HepG2 (cell line): ENCODE results near the gene DPH1. TPM values are rescaled to one million over a fixed set of nuclear protein-coding genes. Genes with fewer than 3 reads are reported as not detected.

Experiments used
- CHD4 ChIP-seq: fragments of 200-600 bp; sonication (generic); IDR thresholded peaks from 2 replicates; pipeline ENCODE4 v1.7.0; 2017; ENCODE audit warnings: mild to moderate bottlenecking, low read length, borderline replicate concordance
- FUBP1 ChIP-seq: sonication (generic); formaldehyde crosslinking; IDR thresholded peaks from 2 replicates; pipeline ENCODE4 v1.5.1; 2020; ENCODE audit warnings: missing genetic modification reagents, mild to moderate bottlenecking, borderline replicate concordance
- MBNL3 ChIP-seq: fragments of 250-450 bp; sonication (Bioruptor Pico); conservative IDR thresholded peaks from 2 replicates; pipeline ENCODE4 v1.8.0; 2022; ENCODE audit warnings: mild to moderate bottlenecking, inconsistent platforms
- MNT ChIP-seq: fragments of 450-650 bp; IDR thresholded peaks from 2 replicates; pipeline ENCODE4 v1.6.1; 2016
- MYPOP ChIP-seq: sonication (generic); formaldehyde crosslinking; IDR thresholded peaks from 2 replicates; pipeline ENCODE4 v1.8.1; 2023; ENCODE audit warnings: mild to moderate bottlenecking, moderate library complexity, missing genetic modification reagents
- NFKB2 ChIP-seq: sonication (generic); formaldehyde crosslinking; IDR thresholded peaks from 2 replicates; pipeline ENCODE4 v1.4.0; 2020; ENCODE audit warnings: missing genetic modification reagents, borderline replicate concordance
- NFKBIZ ChIP-seq: IDR thresholded peaks from 2 replicates; pipeline ENCODE4 v1.6.1; 2018; ENCODE audit warnings: missing genetic modification reagents, missing compliant biosample characterization
- PCBP2 ChIP-seq: fragments of 200-400 bp; formaldehyde crosslinking; optimal IDR thresholded peaks from 2 replicates; pipeline ENCODE3; 2018; ENCODE audit warnings: low read length, low read depth; ENCODE audit not compliant: poor library complexity, severe bottlenecking
- POLR2A ChIP-seq, 2 experiments: IDR thresholded peaks; 2 replicates each; pipeline ENCODE4 v1.6.1; 2011; ENCODE audit warnings: low read depth in 2 of 2, low read length in 2 of 2, mild to moderate bottlenecking in 1 of 2, moderate library complexity in 1 of 2; ENCODE audit not compliant: insufficient read depth in 1 of 2
- SYNCRIP ChIP-seq: fragments of 200-400 bp; formaldehyde crosslinking; IDR thresholded peaks from 2 replicates; pipeline ENCODE4 v1.6.1; 2018; ENCODE audit warnings: mild to moderate bottlenecking, low read depth, low read length; ENCODE audit not compliant: insufficient read depth
- ZBTB44 ChIP-seq: sonication (generic); formaldehyde crosslinking; IDR thresholded peaks from 2 replicates; pipeline ENCODE4 v1.4.0; 2020; ENCODE audit warnings: missing genetic modification reagents
- ZNF205 ChIP-seq: IDR thresholded peaks from 2 replicates; pipeline ENCODE4 v1.6.1; 2018; ENCODE audit warnings: missing biosample characterization, missing genetic modification reagents
- ZNF329 ChIP-seq: sonication (generic); formaldehyde crosslinking; IDR thresholded peaks from 2 replicates; pipeline ENCODE4 v1.9.0; 2021; ENCODE audit warnings: low read depth, mild to moderate bottlenecking, missing genetic modification reagents
- ZNF337 ChIP-seq: sonication (generic); formaldehyde crosslinking; IDR thresholded peaks from 2 replicates; pipeline ENCODE4 v1.5.1; 2020; ENCODE audit warnings: missing genetic modification reagents, low read depth, mild to moderate bottlenecking, borderline replicate concordance
- ZZZ3 ChIP-seq: sonication (generic); formaldehyde crosslinking; IDR thresholded peaks from 2 replicates; pipeline ENCODE4 v1.4.0; 2020; ENCODE audit warnings: missing genetic modification reagents, mild to moderate bottlenecking, borderline replicate concordance
- polyA plus RNA-seq, 8 experiments: library from polyadenylated mRNA; depleted of rRNA in 3 of 8; stranded (reverse) in 7 of 8; unstranded in 1 of 8; fragments of >200 nt; fragmentation: Illumina TruSeq in 4 of 8; extraction: Trizol in 4 of 8; gene quantifications; 2 replicates each; pipeline versions ENCODE4 v1.2.1 to v1.2.3, GENCODE V29; 2011 to 2016; ENCODE audit warnings: low read depth in 4 of 8, missing spikeins in 1 of 8, mixed read lengths in 1 of 8; ENCODE audit not compliant: insufficient read depth in 1 of 8
- total RNA-seq, 5 experiments: library from RNA; depleted of rRNA; stranded (reverse); fragments of >200 nt; fragmentation: Illumina TruSeq; extraction: Trizol; gene quantifications; 2 replicates each; pipeline ENCODE4 v1.2.3, GENCODE V29; 2016; ENCODE audit warnings: low read depth in 1 of 5
- TF ChIP-seq, protein P1 (sequence below): sonication (generic); formaldehyde crosslinking; IDR thresholded peaks from 2 replicates; pipeline ENCODE4 v1.4.0; 2020; ENCODE audit warnings: missing genetic modification reagents

DPH1 gene
- total and polyA plus RNA-seq, 2 of the 13 experiments (the other 11 are each of a cell fraction or from before 2014, with no cell fraction given) = 25.3 to 42.8 TPM

GRCh38 chr17:2041561-2042389, 11.8 kb downstream of the DPH1 start, which contains the start of gene OVCA2 (continued):
- TF ChIP-seq SYNCRIP (no peak), ZBTB44 (no peak), NFKB2 (CRISPR knock-in tag) (peak; percentile 79; the same call in 1 of the 2 replicates), ZNF337 (CRISPR knock-in tag) (0 out of 2 replicates have a peak, but pooled peaks have one; percentile 49), MNT (no peak), MBNL3 (CRISPR knock-in tag) (no peak), CHD4 (no peak), ZNF329 (no peak), ZNF205 (CRISPR knock-in tag) (peak; percentile 83), PCBP2 (no peak), ZZZ3 (peak; percentile 78; the same call in 1 of the 2 replicates), NFKBIZ (0 out of 2 replicates have a peak, but pooled peaks have one; percentile 75), MYPOP (CRISPR knock-in tag) (peak; percentile 47; the same call in 1 of the 2 replicates), POLR2A (IDR thresholded peaks at IDR 0.05; ENCODE audit: insufficient read depth in 1 of 2, low read depth in 2 of 2, low read length in 2 of 2) (peak; percentile 81), FUBP1 (CRISPR knock-in tag) (no peak; the same call in 1 of the 2 replicates)
- TF ChIP-seq, protein P1, sequence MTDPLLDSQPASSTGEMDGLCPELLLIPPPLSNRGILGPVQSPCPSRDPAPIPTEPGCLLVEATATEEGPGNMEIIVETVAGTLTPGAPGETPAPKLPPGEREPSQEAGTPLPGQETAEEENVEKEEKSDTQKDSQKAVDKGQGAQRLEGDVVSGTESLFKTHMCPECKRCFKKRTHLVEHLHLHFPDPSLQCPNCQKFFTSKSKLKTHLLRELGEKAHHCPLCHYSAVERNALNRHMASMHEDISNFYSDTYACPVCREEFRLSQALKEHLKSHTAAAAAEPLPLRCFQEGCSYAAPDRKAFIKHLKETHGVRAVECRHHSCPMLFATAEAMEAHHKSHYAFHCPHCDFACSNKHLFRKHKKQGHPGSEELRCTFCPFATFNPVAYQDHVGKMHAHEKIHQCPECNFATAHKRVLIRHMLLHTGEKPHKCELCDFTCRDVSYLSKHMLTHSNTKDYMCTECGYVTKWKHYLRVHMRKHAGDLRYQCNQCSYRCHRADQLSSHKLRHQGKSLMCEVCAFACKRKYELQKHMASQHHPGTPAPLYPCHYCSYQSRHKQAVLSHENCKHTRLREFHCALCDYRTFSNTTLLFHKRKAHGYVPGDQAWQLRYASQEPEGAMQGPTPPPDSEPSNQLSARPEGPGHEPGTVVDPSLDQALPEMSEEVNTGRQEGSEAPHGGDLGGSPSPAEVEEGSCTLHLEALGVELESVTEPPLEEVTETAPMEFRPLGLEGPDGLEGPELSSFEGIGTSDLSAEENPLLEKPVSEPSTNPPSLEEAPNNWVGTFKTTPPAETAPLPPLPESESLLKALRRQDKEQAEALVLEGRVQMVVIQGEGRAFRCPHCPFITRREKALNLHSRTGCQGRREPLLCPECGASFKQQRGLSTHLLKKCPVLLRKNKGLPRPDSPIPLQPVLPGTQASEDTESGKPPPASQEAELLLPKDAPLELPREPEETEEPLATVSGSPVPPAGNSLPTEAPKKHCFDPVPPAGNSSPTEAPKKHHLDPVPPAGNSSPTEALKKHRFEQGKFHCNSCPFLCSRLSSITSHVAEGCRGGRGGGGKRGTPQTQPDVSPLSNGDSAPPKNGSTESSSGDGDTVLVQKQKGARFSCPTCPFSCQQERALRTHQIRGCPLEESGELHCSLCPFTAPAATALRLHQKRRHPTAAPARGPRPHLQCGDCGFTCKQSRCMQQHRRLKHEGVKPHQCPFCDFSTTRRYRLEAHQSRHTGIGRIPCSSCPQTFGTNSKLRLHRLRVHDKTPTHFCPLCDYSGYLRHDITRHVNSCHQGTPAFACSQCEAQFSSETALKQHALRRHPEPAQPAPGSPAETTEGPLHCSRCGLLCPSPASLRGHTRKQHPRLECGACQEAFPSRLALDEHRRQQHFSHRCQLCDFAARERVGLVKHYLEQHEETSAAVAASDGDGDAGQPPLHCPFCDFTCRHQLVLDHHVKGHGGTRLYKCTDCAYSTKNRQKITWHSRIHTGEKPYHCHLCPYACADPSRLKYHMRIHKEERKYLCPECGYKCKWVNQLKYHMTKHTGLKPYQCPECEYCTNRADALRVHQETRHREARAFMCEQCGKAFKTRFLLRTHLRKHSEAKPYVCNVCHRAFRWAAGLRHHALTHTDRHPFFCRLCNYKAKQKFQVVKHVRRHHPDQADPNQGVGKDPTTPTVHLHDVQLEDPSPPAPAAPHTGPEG (CRISPR knock-in tag) = no peak
